Stimulated activated naive CD4-positive, alpha-beta T cell (primary cell): ENCODE data around the gene PDK1.

Experiments
- DNase-seq, 6 experiments: peaks; one replicate each; lab custom pipeline; 2025; lab: John Stamatoyannopoulos, UW

Gene PDK1

DNA sequence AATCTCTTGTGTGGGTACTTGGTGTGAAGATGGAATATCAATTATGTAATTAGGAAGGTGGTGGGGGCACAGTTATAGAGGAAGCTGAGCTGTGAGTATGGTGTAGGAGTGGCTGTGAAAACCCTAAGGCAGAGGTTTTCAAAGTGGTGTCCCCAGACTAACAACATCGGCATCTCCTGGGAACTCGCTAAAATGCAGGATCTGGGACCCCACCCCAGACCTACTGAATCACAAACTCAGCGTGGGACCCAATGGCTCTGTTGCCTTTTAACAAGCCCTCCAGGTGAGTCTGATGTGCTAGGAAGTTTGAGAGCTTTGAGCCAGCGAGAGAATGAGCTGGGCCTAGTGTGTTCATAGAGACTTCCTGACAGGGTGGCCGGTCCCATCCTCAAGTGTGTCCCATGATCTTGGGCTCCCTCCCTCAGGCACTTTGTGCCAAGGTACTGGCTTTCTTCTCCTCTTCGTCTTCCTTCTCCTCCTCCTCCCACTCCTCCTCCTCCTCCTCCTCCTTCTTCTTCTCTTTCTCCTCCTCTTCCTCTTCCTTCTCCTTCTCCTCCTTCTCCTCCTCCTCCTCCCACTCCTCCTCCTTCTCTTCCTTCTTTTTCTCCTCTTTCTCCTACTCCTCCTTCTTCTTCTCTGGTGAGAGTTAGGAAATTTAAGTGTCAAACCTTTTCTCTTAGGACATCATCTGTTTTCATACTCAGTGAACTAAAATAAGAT lies 86.6 kb downstream of the PDK1 start:
- DNase-seq = no peak

DNA sequence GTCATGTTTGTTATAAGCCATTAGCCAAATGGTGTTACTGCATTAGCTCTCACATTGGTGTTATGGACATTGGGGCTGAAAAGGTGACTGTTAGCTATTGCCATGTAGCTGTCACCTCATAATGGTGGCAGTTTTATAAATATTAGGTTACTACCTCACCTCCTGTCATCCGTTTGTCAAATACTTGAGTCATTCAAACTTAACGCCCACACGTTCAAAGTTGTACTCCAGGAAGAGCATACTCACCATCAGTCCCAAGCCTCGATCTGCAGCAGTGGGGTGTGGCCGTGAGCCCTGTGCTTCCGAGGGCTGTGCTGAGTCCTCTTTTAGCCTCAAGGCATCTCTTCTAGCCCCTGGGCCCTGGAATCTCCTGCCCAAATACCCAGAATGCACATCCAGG lies 87.3 kb downstream of the PDK1 start:
- DNase-seq = no peak

DNA sequence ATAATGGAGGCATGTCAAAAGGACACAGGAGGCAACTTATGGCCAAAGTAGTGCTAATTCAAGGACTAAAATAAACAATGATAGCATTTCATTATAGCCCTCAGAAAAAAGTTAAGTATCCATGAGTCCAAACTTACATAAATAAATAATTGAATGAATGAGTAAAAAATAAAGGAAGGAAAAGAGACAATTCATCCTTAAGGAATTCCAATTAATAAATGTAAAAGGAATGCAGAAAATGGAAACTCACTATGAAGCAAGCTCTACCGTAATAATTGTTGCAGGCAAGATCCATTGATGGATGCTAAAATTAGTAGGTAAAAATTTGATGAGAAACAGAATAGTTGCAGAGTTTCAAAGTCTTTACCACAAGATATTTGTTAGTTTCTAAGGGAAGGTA lies 91.5 kb downstream of the PDK1 start:
- no peak for DNase-seq

DNA sequence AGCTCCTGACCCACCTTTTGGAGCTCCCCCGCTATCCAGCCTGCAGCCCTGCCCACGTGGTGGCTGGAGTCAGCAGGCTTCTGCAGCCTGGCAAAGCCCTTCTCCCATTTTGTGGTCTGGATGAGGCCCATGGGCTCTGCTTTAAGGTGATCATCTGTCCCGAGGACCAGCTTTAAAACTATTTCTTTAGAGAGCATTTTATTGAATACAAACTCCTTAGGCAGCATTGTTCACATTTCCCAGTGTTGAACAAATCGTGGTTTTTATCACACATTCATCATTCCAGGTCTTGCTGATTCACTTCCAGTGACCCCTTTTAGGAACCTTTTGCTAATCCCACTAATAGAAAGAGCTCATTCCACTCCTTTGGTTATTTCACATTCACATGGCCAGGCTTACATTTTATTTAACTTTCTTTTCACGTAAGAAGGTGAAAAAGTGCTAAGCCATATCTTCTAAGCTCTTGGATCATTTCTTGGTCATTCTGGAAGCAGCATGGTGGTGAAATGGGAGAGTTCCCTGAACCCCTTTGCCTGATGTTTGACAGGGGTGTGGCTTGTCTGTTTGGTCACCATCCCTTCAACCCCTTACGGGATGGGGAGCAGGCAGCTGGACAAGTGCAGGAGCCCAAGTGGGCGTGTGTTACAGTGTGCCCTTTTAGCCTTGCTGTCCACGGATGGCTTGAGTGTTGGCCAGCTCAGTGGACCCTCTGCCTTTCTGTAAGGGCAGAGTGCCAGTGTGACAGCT lies 99.4 kb downstream of the PDK1 start:
- no peak for DNase-seq

DNA sequence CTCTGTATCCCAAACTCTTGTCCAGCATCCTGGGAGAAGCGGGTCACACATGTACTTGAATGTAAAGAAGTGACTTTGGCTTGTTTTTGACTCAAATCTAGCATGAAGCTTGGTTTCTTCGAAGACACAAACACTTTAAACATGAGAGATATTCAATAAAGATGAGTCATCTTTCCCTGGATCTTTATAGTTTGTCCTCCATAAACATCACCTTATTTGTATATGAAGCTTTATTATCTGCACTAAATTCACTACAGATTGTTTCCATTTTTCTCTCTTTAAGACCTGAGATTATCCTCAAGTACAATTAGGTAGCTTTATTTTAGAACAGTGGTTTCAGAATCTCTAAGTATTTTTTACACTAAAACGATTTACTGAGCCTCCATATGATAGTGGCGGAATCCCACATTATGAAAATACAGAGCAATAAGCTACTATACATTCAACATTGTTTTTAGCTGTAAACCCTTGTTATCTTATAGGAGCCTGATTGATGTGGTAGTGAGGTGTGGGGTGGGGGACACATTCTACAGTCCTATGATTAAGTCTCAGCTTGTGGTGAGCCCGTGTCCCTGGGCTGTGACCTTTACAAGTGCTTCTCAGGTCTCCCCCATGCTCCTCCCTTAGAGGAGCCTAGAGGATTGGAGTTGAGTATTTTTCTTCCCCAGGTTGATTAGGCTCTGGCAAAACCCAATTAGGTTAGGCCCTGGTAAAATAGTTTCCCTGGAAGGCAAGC lies 100.1 kb downstream of the PDK1 start:
- no peak for DNase-seq
